ENCODE results near the gene SACM1L.

The SACM1L gene

DNA sequence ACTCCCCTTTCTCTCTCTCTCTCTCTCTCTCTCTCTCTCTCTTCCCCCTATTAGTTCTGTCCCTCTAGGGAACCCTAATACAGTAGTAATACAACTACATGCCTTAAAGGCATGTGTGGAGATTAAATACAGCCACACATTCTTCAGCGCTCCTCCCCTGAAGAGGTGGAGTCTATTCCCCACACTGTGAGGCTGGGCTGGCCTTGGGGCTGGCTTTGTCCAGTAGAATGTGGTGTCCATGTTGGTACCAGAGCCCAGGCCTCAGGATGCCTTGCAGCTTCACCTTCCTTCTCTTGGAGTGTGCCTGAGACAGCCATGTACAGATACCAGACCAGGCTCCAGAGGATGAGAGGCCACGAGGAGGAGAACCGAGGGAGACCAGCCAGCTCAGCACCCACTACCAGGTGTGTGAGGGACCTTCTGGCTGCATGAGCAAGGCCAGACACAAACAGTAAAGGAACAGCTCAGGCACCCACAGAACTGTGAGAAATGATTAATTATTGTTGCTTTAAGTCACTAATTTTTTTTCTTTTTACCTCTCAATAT lies 96.5 kb downstream of the SACM1L start:
- no CpG with 5 or more reads among the region's 3 CpGs for WGBS (ENCODE audit: extremely low coverage, insufficient coverage, insufficient read length)
- Histone ChIP-seq H3K14ac (ENCODE audit: low read length) (no peak overlapping the region), H3K27me3 (ENCODE audit: insufficient read depth, low read length) (no peaks in the 10 kb centered on the region), H4K91ac (ENCODE audit: low read depth, low read length) (no peak overlapping the region), H3K4me1 (ENCODE audit: control insufficient read depth in 1 of 2, insufficient read depth in 2 of 2, low read length in 2 of 2) (no peaks in the 10 kb centered on the region), H3K36me3 (ENCODE audit: control insufficient read depth in 1 of 2, insufficient read depth in 2 of 2, low read length in 2 of 2) (no peaks in the 10 kb centered on the region), H3K4me3 (ENCODE audit: low read depth, low read length) (no peak overlapping the region), H3K79me2 (ENCODE audit: control insufficient read depth, insufficient read depth, low read length, poor library complexity) (no peaks in the 10 kb centered on the region), H2AFZ (ENCODE audit: insufficient read depth, low read length, poor library complexity) (no peak overlapping the region), H4K8ac (ENCODE audit: low read depth, low read length) (no peak overlapping the region), H3K79me1 (ENCODE audit: low read length) (no peaks in the 10 kb centered on the region), H2BK5ac (ENCODE audit: low read depth, low read length, poor library complexity) (no peak overlapping the region), H3K9ac (ENCODE audit: low read length) (no peak overlapping the region), H2BK120ac (ENCODE audit: insufficient read depth, low read length, poor library complexity) (no peak overlapping the region), H2BK12ac (ENCODE audit: low read length) (no peak overlapping the region), H3K27ac (ENCODE audit: low read depth, low read length) (no peak overlapping the region), H2AK5ac (ENCODE audit: low read length) (no peak overlapping the region), H3K23ac (ENCODE audit: low read length) (no peak overlapping the region), H4K12ac (ENCODE audit: low read depth, low read length) (no peak overlapping the region), H3K4me2 (ENCODE audit: low read length) (no peak overlapping the region), H3K18ac (ENCODE audit: low read length) (no peak overlapping the region), H3K4ac (ENCODE audit: low read depth, low read length) (no peak overlapping the region), H3K9me3 (ENCODE audit: insufficient read depth, low read depth, low read length) (peaks cover 1% of the 10 kb centered on the region)
- no peak for DNase-seq

DNA sequence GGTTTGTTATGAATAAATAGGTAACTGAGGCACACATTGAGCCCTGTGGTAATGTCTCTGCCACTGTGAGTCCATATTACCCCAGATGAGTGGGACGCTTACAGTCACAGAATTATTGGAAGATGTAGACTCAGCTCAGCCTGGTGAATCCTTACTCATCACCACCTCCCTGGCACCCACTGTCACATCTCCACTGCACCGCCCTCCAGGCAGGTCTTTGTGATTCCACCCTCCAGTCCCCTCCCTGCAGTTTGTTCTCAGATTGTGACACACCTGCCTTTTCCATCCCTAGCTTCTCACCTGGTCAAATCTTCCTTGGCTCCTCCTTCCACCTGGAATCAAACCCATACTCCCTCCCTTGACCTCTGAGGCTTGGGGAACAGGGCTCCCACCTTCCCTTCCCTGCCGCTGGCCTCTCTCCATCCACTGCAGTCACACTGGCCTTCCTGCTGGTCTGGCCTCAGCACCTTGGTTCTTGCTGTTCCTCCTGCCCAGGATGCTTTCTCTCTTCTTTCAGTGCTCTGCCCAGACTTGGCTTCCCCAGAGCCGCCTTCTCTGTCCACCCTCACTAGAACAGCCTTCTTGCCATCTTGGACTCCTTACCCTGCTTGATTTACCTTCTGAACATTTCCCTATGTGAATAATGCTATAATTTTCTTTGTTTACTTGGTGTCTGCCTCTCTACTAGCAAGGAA lies 97.8 kb downstream of the SACM1L start:
- Histone ChIP-seq H3K9ac (ENCODE audit: low read length) (no peak overlapping the region), H4K8ac (ENCODE audit: low read depth, low read length) (no peak overlapping the region), H3K27ac (ENCODE audit: low read depth, low read length) (no peak overlapping the region), H3K23ac (ENCODE audit: low read length) (peak overlapping the region; percentile 6), H3K4ac (ENCODE audit: low read depth, low read length) (no peak overlapping the region), H2BK120ac (ENCODE audit: insufficient read depth, low read length, poor library complexity) (no peak overlapping the region), H3K27me3 (ENCODE audit: insufficient read depth, low read length) (no peaks in the 10 kb centered on the region), H3K4me1 (ENCODE audit: control insufficient read depth in 1 of 2, insufficient read depth in 2 of 2, low read length in 2 of 2) (no peaks in the 10 kb centered on the region), H4K91ac (ENCODE audit: low read depth, low read length) (no peak overlapping the region), H3K18ac (ENCODE audit: low read length) (no peak overlapping the region), H3K14ac (ENCODE audit: low read length) (no peak overlapping the region), H4K12ac (ENCODE audit: low read depth, low read length) (no peak overlapping the region), H3K79me2 (ENCODE audit: control insufficient read depth, insufficient read depth, low read length, poor library complexity) (no peaks in the 10 kb centered on the region), H2AFZ (ENCODE audit: insufficient read depth, low read length, poor library complexity) (no peak overlapping the region), H2BK12ac (ENCODE audit: low read length) (no peak overlapping the region), H2AK5ac (ENCODE audit: low read length) (no peak overlapping the region), H3K9me3 (ENCODE audit: insufficient read depth, low read depth, low read length) (peaks cover 1% of the 10 kb centered on the region), H3K4me2 (ENCODE audit: low read length) (no peak overlapping the region), H3K79me1 (ENCODE audit: low read length) (no peaks in the 10 kb centered on the region), H3K36me3 (ENCODE audit: control insufficient read depth in 1 of 2, insufficient read depth in 2 of 2, low read length in 2 of 2) (no peaks in the 10 kb centered on the region), H2BK5ac (ENCODE audit: low read depth, low read length, poor library complexity) (no peak overlapping the region), H3K4me3 (ENCODE audit: low read depth, low read length) (no peak overlapping the region)
- WGBS (ENCODE audit: extremely low coverage, insufficient coverage, insufficient read length) = no CpG with 5 or more reads among the region's 4 CpGs
- no peak for DNase-seq

DNA sequence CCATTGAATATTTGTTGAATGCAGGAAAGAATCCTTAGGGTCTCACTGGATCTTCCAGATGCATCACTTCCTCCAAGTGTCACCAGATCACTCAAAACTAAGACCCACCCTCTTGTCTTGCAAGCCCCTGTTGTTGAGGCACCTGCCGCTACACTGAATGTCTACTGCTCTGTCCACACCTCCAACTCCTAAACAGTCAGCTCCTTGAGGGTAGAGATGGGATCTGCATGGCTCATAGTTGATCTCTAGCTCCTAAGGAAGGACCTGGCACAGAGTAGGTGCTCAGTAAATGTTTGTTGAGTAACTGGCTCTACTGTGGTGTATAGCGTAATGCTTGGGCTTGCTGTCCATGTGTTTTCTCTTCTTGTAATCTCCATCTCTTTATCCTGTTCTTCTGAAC lies 98.4 kb downstream of the SACM1L start:
- Histone ChIP-seq H3K9me3 (ENCODE audit: insufficient read depth, low read depth, low read length) (peaks cover 1% of the 10 kb centered on the region), H2BK5ac (ENCODE audit: low read depth, low read length, poor library complexity) (no peak overlapping the region), H4K8ac (ENCODE audit: low read depth, low read length) (no peak overlapping the region), H3K4me2 (ENCODE audit: low read length) (no peak overlapping the region), H4K91ac (ENCODE audit: low read depth, low read length) (no peak overlapping the region), H3K36me3 (ENCODE audit: control insufficient read depth in 1 of 2, insufficient read depth in 2 of 2, low read length in 2 of 2) (no peaks in the 10 kb centered on the region), H3K4me3 (ENCODE audit: low read depth, low read length) (no peak overlapping the region), H2BK12ac (ENCODE audit: low read length) (no peak overlapping the region), H3K79me1 (ENCODE audit: low read length) (no peaks in the 10 kb centered on the region), H3K18ac (ENCODE audit: low read length) (no peak overlapping the region), H3K9ac (ENCODE audit: low read length) (no peak overlapping the region), H3K23ac (ENCODE audit: low read length) (no peak overlapping the region), H3K4me1 (ENCODE audit: control insufficient read depth in 1 of 2, insufficient read depth in 2 of 2, low read length in 2 of 2) (no peaks in the 10 kb centered on the region), H3K27me3 (ENCODE audit: insufficient read depth, low read length) (no peaks in the 10 kb centered on the region), H2AFZ (ENCODE audit: insufficient read depth, low read length, poor library complexity) (no peak overlapping the region), H3K4ac (ENCODE audit: low read depth, low read length) (no peak overlapping the region), H3K79me2 (ENCODE audit: control insufficient read depth, insufficient read depth, low read length, poor library complexity) (no peaks in the 10 kb centered on the region), H3K14ac (ENCODE audit: low read length) (no peak overlapping the region), H2AK5ac (ENCODE audit: low read length) (no peak overlapping the region), H3K27ac (ENCODE audit: low read depth, low read length) (no peak overlapping the region), H2BK120ac (ENCODE audit: insufficient read depth, low read length, poor library complexity) (no peak overlapping the region), H4K12ac (ENCODE audit: low read depth, low read length) (no peak overlapping the region)
- WGBS (ENCODE audit: extremely low coverage, insufficient coverage, insufficient read length) = no CpG with 5 or more reads among the region's 2 CpGs
- no peak for DNase-seq

DNA sequence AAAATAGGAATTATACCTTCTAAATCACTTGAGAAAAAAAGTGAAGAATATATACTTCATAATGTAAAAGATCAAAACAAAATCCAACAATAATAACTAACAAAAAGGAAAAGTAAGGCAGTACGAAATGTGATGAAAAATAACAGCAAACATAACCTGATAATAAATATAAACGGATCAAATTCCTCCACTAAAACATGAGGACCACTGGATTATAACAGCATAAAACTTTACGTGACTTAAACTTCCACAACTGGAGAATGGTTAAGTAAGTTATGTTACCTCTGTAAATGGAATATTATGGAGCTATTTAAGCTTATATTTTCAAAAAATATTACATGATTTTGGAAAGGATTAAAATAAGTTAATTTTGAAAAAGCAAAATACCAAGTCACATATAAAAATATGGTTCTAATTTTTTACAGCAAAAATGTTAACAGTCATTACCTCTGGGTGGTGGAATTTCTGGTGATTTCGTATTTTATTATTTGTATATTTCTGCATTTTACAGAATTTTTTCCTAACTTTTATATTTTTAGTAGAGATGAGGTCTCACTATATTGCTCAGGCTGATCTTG lies 100.1 kb downstream of the SACM1L start:
- H3K4me3 ChIP-seq (ENCODE audit: low read depth, low read length) = no peak overlapping the region
- WGBS (ENCODE audit: extremely low coverage, insufficient coverage, insufficient read length) = no CpG with 5 or more reads among the region's 4 CpGs
- H2BK120ac ChIP-seq (ENCODE audit: insufficient read depth, low read length, poor library complexity) = no peak overlapping the region
- H2BK5ac ChIP-seq (ENCODE audit: low read depth, low read length, poor library complexity) = no peak overlapping the region
- H4K8ac ChIP-seq (ENCODE audit: low read depth, low read length) = no peak overlapping the region
- no peak overlapping the region for H4K91ac ChIP-seq (ENCODE audit: low read depth, low read length)
- H2AK5ac ChIP-seq (ENCODE audit: low read length) = no peak overlapping the region
- H3K14ac ChIP-seq (ENCODE audit: low read length) = no peak overlapping the region
- no peaks in the 10 kb centered on the region for H3K36me3 ChIP-seq (ENCODE audit: control insufficient read depth in 1 of 2, insufficient read depth in 2 of 2, low read length in 2 of 2)
- DNase-seq = no peak
- H3K9ac ChIP-seq (ENCODE audit: low read length) = no peak overlapping the region
- H3K27me3 ChIP-seq (ENCODE audit: insufficient read depth, low read length) = peaks cover 3% of the 10 kb centered on the region
- no peak overlapping the region for H2BK12ac ChIP-seq (ENCODE audit: low read length)
- H3K23ac ChIP-seq (ENCODE audit: low read length) = no peak overlapping the region
- no peak overlapping the region for H4K12ac ChIP-seq (ENCODE audit: low read depth, low read length)
- no peak overlapping the region for H3K27ac ChIP-seq (ENCODE audit: low read depth, low read length)
- no peaks in the 10 kb centered on the region for H3K79me2 ChIP-seq (ENCODE audit: control insufficient read depth, insufficient read depth, low read length, poor library complexity)
- H2AFZ ChIP-seq (ENCODE audit: insufficient read depth, low read length, poor library complexity) = no peak overlapping the region
- H3K4me1 ChIP-seq (ENCODE audit: control insufficient read depth in 1 of 2, insufficient read depth in 2 of 2, low read length in 2 of 2) = no peaks in the 10 kb centered on the region
- H3K9me3 ChIP-seq (ENCODE audit: insufficient read depth, low read depth, low read length) = peaks cover 1% of the 10 kb centered on the region
- H3K4me2 ChIP-seq (ENCODE audit: low read length) = no peak overlapping the region
- no peaks in the 10 kb centered on the region for H3K79me1 ChIP-seq (ENCODE audit: low read length)
- no peak overlapping the region for H3K18ac ChIP-seq (ENCODE audit: low read length)
- no peak overlapping the region for H3K4ac ChIP-seq (ENCODE audit: low read depth, low read length)

All from trophoblast cell (in vitro differentiated cells and primary cell).